Smooth muscle cell (in vitro differentiated cells): ENCODE measurements around the gene NLGN1. TPM values are rescaled to one million over a fixed set of nuclear protein-coding genes. Genes with fewer than 3 reads are reported as not detected.
A peak's percentile ranks its signal among the peaks of the same experiment; 100 is the strongest.

Experiments used
- DNase-seq: peaks from one replicate; lab custom pipeline; 2025; ENCODE audit not compliant: unreplicated experiment; lab: John Stamatoyannopoulos, UW
- H2AFZ ChIP-seq: fragments of 200-600 bp; sonication (generic); 2 replicates; pipeline ENCODE4 v1.6.0; 2016; ENCODE audit warnings: antibody characterized with exemption, low read depth, mild to moderate bottlenecking
- H3F3A ChIP-seq: fragments of 200-600 bp; sonication (generic); 2 replicates; pipeline ENCODE4 v1.6.0; 2017; ENCODE audit warnings: antibody characterized with exemption, low read depth
- H3K27ac ChIP-seq: fragments of 200-600 bp; sonication (generic); 2 replicates; pipeline ENCODE4 v1.5.1; 2016; ENCODE audit warnings: low read depth, mild to moderate bottlenecking
- H3K27me3 ChIP-seq: fragments of 200-600 bp; sonication (generic); 2 replicates; pipeline ENCODE4 v1.6.1; 2016; ENCODE audit warnings: low read depth, mild to moderate bottlenecking
- H3K36me3 ChIP-seq: fragments of 200-600 bp; sonication (generic); 2 replicates; pipeline ENCODE4 v1.5.1; 2016; ENCODE audit warnings: low read depth
- H3K4me1 ChIP-seq: fragments of 200-600 bp; sonication (generic); 2 replicates; pipeline ENCODE4 v1.5.1; 2016; ENCODE audit warnings: low read depth
- H3K4me2 ChIP-seq: fragments of 200-600 bp; sonication (generic); 2 replicates; pipeline ENCODE4 v1.6.0; 2016; ENCODE audit warnings: mild to moderate bottlenecking
- H3K4me3 ChIP-seq: fragments of 200-600 bp; sonication (generic); 2 replicates; pipeline ENCODE4 v1.5.1; 2016; ENCODE audit warnings: mild to moderate bottlenecking
- H3K79me2 ChIP-seq: fragments of 200-600 bp; sonication (generic); 2 replicates; pipeline ENCODE4 v1.6.0; 2016; ENCODE audit warnings: low read depth, mild to moderate bottlenecking
- H3K9ac ChIP-seq: fragments of 200-600 bp; sonication (generic); 2 replicates; pipeline ENCODE4 v1.6.0; 2016; ENCODE audit warnings: low read depth
- H3K9me3 ChIP-seq: fragments of 200-600 bp; sonication (generic); replicated peaks from 2 replicates; pipeline ENCODE4 v1.5.1; 2016; ENCODE audit warnings: low read depth
- H4K20me1 ChIP-seq: fragments of 200-600 bp; sonication (generic); 2 replicates; pipeline ENCODE4 v1.6.0; 2016; ENCODE audit warnings: low read depth
- WGBS: methylation state at CpG from one replicate; pipeline ENCODE4 v1.1.7; 2016; ENCODE audit warnings: low lambda C conversion rate; 5-methylcytosine and 5-hydroxymethylcytosine counted together
- polyA plus RNA-seq: library from polyadenylated mRNA; unstranded; fragments of >200 nt; fragmentation: Nextera tagmentation; extraction: Ambion mirVana; gene quantifications from 2 replicates; pipeline ENCODE4 v1.2.1, GENCODE V29; 2016
- total RNA-seq: library from RNA; depleted of rRNA; stranded (reverse); fragments of >200 nt; gene quantifications from 2 replicates; pipeline ENCODE4 v1.2.3, GENCODE V29; 2014
- TF ChIP-seq, protein P1 (sequence below): fragments of 200-600 bp; sonication (generic); IDR thresholded peaks from 2 replicates; pipeline ENCODE4 v1.5.1; 2017; ENCODE audit warnings: borderline replicate concordance, mild to moderate bottlenecking, antibody characterized with exemption; ENCODE audit not compliant: insufficient read depth, poor library complexity, severe bottlenecking

NLGN1 gene
- total and polyA plus RNA-seq, 2 experiments from 2014 or later: 0.04 TPM; not detected in 1

DNA sequence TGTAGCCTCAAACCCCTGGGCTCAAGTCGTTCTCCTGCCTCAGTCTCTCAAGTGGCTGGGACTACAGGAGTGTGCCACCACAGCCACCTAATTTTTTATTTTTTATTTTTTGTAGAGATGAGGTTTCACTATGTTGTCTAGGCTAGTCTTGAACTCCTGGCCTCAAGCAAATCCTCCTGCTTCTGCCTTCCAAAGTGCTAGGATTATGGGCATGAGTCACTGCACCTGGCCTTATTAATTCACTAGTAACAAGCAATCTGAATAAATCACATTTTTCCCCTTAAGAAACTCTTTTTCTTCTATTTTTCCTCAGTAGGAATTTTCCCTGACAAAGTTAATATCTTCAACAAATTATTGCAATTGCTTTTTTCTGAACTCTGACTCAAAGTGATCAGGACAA is 336.9 kb downstream of the NLGN1 start:
- Histone ChIP-seq H2AFZ (no peak overlapping the region), H3K4me1 (no peaks in the 10 kb centered on the region), H3K9ac (no peak overlapping the region), H3K27me3 (no peaks in the 10 kb centered on the region), H3K36me3 (no peaks in the 10 kb centered on the region), H3K27ac (no peak overlapping the region), H3K9me3 (no peaks in the 10 kb centered on the region), H3K4me3 (no peak overlapping the region), H3K4me2 (no peak overlapping the region), H3F3A (no peaks in the 10 kb centered on the region), H3K79me2 (no peaks in the 10 kb centered on the region), H4K20me1 (no peaks in the 10 kb centered on the region)
- TF ChIP-seq, protein P1, sequence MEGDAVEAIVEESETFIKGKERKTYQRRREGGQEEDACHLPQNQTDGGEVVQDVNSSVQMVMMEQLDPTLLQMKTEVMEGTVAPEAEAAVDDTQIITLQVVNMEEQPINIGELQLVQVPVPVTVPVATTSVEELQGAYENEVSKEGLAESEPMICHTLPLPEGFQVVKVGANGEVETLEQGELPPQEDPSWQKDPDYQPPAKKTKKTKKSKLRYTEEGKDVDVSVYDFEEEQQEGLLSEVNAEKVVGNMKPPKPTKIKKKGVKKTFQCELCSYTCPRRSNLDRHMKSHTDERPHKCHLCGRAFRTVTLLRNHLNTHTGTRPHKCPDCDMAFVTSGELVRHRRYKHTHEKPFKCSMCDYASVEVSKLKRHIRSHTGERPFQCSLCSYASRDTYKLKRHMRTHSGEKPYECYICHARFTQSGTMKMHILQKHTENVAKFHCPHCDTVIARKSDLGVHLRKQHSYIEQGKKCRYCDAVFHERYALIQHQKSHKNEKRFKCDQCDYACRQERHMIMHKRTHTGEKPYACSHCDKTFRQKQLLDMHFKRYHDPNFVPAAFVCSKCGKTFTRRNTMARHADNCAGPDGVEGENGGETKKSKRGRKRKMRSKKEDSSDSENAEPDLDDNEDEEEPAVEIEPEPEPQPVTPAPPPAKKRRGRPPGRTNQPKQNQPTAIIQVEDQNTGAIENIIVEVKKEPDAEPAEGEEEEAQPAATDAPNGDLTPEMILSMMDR: no peak
- 80% methylated on average over 1 of the region's 1 CpG for WGBS
- no peak for DNase-seq

DNA sequence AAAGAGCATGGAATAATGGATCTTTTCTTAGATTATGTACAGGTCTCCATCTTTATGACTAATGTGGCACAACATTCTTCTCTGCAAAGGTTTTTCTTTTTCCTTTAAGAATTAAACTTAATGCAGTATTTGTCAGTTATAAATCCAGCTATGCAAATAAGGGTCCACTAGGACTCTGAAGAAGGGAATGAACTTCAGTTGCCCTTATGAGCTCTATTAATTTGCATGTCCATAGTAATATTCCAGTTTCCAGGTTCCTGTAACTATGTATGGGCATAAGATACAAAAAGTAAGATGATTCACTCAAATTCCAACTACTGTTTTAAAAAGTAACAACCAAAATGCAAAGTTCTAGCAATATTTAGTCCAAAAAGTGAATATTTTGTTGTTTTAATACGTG is 337.4 kb downstream of the NLGN1 start:
- 85% methylated on average over 1 of the region's 1 CpG for WGBS
- H3F3A ChIP-seq: no peaks in the 10 kb centered on the region

DNA sequence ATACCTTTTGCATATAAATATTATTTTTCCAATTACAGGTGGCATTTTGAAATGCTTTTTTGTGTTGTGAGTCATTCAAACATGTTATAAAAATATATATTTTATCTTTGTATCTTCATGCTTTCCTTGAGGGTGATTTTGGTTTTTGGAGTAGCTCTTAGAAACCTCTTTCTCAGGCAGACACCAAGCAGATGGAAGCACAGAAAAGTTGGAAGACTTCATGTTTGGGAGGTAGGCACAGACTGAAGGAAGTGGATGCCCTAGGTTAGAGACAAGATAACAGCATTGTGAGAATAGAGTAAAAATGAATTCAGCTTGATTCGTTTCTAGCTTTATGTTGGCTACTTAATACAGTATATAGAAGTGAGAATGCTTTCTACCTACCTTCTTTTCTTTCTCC is 338.3 kb downstream of the NLGN1 start:
- Histone ChIP-seq H3F3A (no peaks in the 10 kb centered on the region), H3K9ac (no peak overlapping the region), H3K79me2 (no peaks in the 10 kb centered on the region), H4K20me1 (no peaks in the 10 kb centered on the region), H3K4me2 (no peak overlapping the region), H3K27ac (no peak overlapping the region), H2AFZ (no peak overlapping the region), H3K9me3 (no peaks in the 10 kb centered on the region), H3K4me3 (no peak overlapping the region), H3K36me3 (no peaks in the 10 kb centered on the region), H3K27me3 (no peaks in the 10 kb centered on the region), H3K4me1 (no peaks in the 10 kb centered on the region)
- TF ChIP-seq, protein P1: no peak
- DNase-seq: no peak
- WGBS: 88% methylated on average over 1 of the region's 1 CpG

More for the DNA sequence above, 337.4 kb downstream of the NLGN1 start:
- H3K27ac ChIP-seq: no peak overlapping the region
- H3K4me3 ChIP-seq: no peak overlapping the region
- DNase-seq: no peak
- H3K9me3 ChIP-seq: no peaks in the 10 kb centered on the region
- no peaks in the 10 kb centered on the region for H3K79me2 ChIP-seq
- TF ChIP-seq, protein P1: no peak
- H4K20me1 ChIP-seq: no peaks in the 10 kb centered on the region
- no peak overlapping the region for H3K9ac ChIP-seq
- H3K4me2 ChIP-seq: no peak overlapping the region
- no peaks in the 10 kb centered on the region for H3K27me3 ChIP-seq
- peak overlapping the region; percentile 32 for H2AFZ ChIP-seq
- no peaks in the 10 kb centered on the region for H3K4me1 ChIP-seq
- no peaks in the 10 kb centered on the region for H3K36me3 ChIP-seq

DNA sequence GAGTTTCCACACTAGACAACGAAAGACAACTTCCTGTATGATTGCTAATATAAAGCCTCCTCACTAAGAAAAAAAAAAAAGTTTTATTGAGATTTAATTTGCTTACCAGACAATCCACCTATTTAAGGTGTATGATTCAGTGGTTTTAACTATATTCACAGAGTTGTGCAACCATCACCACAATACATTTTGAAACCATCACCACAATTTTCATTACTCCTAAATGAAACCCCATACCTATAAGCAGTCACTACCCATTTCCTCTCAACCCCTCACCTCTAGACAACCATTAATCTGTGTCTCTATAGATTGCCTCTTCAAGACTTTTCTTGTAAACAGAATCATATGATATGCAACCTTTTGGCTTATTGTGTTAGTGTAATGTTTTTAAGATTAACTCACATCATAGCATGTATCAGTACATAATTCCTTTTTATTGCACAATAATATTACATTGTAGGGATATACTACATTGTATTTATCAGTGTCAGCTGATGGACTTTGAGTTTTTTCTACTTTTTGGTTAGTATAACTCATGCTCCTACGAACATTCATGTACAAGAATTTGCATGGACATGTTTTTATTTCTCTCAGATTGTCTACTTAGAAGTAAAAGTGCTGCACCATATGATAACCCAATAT is 339.7 kb downstream of the NLGN1 start:
- Histone ChIP-seq H3K27ac (no peak overlapping the region), H3K27me3 (no peaks in the 10 kb centered on the region), H3K4me2 (no peak overlapping the region), H3K4me3 (no peak overlapping the region), H3K36me3 (no peaks in the 10 kb centered on the region), H3K4me1 (no peaks in the 10 kb centered on the region), H2AFZ (no peak overlapping the region), H4K20me1 (no peaks in the 10 kb centered on the region), H3K9me3 (no peaks in the 10 kb centered on the region), H3K79me2 (no peaks in the 10 kb centered on the region), H3K9ac (no peak overlapping the region), H3F3A (no peaks in the 10 kb centered on the region)
- TF ChIP-seq, protein P1: no peak
- 89% methylated on average over 2 of the region's 2 CpGs for WGBS
- no peak for DNase-seq
